Dermis microvascular lymphatic vessel endothelial cell (primary cell): ENCODE data around the gene HSD17B8. TPM values are rescaled to one million over a fixed set of nuclear protein-coding genes. Genes with fewer than 3 reads are reported as not detected.

Experiments
- DNase-seq, 2 donors: peaks; one replicate each; pipeline versions ENCODE4 v3.0.0 to v3.0.0-alpha.2; 2010; ENCODE audit warnings: low read depth in 2 of 2
- total RNA-seq: library from RNA; depleted of rRNA; stranded (reverse); fragments of >200 nt; gene quantifications from 2 replicates; pipeline ENCODE4 v1.2.1, GENCODE V29; 2014

Gene HSD17B8
- total RNA-seq, result 7.7 and 11.5 TPM in 2 replicates

- DNase-seq, result peak; percentile 74 to 93
Measured at GRCh38 chr6:33204415-33205190, at the start of gene HSD17B8. HSD17B8 (plus strand) TSS chr6:33204655; CDS start chr6:33204669, 14 bp downstream.

- DNase-seq, result no peak
Measured at GRCh38 chr6:33156561-33156960, 47.9 kb upstream of the HSD17B8 start.

- DNase-seq, result no peak
Measured at GRCh38 chr6:33156964-33157363, 47.5 kb upstream of the HSD17B8 start.

- no peak for DNase-seq
Measured at GRCh38 chr6:33160096-33160495, 44.4 kb upstream of the HSD17B8 start.

- no peak for DNase-seq
Measured at GRCh38 chr6:33160728-33161344, 43.6 kb upstream of the HSD17B8 start.

DNA sequence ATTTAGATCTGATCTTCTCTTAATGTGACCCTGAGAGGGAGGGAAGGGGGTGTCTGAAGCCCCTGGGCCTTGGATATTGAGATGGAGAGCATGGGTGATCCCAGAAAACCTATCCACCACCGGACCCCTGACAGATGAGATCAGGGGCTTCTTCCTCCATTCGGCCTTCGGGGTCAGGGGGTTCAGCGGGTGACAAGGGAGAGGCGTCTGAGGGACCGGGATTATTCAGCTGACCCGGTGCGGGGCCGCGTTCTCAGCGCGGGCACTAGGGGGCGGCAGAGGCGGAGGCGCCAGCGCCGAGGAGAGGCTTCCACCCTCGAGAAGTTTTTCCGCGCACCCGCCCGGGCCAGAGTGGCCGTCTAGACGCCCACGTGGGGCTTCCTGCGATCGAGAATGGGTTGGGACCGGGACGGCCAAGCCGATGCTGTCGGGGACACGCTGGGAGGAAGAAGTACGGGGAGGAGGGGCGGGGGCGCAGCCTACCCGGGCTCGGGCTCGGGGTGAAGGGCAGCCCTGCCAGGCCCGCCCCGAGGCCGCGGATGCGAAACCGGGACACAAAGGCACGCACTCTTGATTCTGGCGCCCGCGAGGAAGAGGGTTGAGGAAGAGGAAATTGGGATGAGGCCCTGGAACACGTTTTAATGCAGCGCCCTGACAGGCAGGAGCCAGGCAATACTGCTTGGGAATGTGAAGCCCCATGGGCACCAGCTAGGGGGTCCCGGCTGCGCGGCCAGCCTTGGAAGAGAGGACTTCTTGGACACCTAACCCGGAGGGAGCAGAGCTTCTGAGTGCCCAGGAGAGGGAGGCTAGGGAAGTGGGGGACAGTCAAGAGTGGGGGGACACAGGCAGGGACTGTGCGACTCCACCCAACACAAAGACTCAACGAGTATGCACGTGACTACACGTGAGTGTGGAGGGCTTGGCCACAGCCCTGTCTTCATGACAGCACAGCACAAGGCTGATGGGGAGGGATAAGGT, 42.8 kb upstream of the HSD17B8 start:
- peak; percentile 6 to 56 for DNase-seq

- DNase-seq, result no peak
Measured at GRCh38 chr6:33163540-33163939, 40.9 kb upstream of the HSD17B8 start.

- no peak for DNase-seq
Measured at GRCh38 chr6:33164176-33164575, 40.3 kb upstream of the HSD17B8 start.

DNA sequence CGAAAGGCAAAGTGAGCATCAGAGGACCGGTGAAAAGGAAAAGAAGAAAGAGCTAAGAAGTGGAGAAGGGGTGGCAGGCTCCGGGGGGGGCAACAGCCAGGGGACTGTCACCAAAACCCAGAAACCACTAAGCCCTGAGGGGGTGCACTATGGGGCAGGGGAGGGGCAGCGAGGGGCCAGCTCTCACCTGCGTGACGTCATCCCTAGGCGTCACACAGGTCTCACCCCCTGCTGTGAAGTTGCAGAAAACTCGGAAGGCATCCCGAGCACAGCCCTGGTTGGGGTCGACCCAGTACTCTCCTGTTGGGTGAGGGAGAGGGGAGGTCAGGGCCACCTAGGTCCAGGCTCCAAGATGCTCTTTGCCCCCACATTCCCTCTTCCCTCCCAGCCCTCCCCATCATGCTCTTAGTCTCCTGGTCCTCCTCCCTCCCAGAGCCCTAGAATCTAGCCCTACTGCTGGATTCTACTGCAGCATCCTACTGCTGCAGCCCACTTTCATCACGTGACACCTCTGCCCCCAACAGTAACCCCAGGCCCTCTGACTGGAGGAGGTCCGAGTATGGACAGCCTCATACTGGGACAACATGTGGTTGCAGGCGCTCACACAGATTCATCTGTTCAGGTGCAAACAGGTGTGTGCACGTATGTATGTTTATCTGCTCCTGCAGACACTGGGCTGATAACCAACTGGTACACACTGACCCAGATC, 39.6 kb upstream of the HSD17B8 start:
- no peak for DNase-seq

DNA sequence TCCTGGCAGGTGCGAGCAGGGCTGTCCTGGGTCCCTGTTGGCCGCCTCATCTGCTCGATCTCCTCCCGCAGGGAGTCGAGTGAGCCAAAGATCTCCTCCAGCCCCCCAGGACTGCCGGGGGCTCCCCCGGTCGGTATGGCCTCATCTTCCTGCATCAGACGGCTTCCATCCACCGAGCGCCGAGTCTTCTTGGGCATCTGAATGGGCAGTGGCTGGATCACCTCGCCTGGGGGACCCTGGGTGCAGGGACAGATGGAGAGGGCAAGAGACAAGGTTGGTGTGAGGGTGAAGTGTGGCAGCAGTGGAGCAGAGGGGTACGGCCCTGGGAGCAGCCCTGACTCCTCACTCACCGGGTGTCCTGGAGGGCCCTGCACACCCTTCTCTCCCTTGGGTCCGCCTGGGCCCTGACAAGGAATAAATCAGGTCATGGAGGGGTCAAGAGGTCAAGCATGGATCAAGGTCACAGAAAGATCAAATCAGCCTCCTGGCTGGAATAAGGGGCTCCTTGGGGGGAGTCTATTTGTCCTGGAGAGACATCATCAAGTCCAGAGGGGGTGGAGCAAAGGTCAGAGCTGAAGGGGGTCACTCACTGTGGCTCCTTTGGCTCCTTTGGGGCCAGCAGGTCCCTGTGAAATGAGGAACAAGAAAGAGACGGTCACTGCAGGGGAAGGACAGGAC, 38.7 kb upstream of the HSD17B8 start:
- DNase-seq, result no peak

GRCh38 chr6:33166363-33166762, 38.1 kb upstream of the HSD17B8 start:
- DNase-seq, result no peak

DNA sequence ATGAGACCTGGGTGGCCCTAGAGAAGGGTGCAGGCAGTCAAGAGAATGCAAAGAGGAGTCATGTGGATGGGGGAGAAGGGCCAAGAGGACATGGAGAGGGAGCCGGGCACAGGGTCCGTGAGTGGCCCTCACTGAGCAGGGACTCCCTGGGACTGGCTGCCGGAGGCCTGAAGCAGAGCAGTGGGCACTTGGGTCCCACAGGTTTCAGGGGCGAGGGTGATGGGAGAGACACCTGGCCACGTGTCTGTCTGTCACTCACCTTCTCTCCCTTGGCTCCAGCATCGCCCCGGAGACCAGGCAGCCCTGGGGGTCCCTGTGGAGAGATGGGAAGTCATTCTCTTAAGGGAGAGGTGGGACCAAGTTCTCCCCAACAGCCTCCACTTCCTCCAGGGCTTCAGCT, 37.6 kb upstream of the HSD17B8 start:
- no peak for DNase-seq

- DNase-seq, result no peak
Measured at GRCh38 chr6:33167374-33168283, 36.8 kb upstream of the HSD17B8 start.

DNA sequence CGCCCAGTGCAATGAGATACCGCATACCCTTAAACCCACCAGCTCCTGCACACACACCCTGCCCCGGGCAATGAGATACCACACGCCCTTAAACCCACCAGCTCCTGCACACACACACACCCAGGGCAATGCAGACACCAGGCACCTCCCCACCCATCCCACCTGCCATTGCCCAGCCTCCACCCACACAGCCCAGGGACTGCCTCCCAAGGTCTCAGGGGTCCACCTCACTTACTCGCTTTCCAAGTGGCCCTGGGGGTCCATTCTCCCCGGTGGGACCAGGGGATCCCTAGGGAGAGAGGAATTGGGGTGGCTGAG, 36.2 kb upstream of the HSD17B8 start:
- no peak for DNase-seq

- no peak for DNase-seq
Measured at GRCh38 chr6:33168639-33169038, 35.8 kb upstream of the HSD17B8 start.

DNA sequence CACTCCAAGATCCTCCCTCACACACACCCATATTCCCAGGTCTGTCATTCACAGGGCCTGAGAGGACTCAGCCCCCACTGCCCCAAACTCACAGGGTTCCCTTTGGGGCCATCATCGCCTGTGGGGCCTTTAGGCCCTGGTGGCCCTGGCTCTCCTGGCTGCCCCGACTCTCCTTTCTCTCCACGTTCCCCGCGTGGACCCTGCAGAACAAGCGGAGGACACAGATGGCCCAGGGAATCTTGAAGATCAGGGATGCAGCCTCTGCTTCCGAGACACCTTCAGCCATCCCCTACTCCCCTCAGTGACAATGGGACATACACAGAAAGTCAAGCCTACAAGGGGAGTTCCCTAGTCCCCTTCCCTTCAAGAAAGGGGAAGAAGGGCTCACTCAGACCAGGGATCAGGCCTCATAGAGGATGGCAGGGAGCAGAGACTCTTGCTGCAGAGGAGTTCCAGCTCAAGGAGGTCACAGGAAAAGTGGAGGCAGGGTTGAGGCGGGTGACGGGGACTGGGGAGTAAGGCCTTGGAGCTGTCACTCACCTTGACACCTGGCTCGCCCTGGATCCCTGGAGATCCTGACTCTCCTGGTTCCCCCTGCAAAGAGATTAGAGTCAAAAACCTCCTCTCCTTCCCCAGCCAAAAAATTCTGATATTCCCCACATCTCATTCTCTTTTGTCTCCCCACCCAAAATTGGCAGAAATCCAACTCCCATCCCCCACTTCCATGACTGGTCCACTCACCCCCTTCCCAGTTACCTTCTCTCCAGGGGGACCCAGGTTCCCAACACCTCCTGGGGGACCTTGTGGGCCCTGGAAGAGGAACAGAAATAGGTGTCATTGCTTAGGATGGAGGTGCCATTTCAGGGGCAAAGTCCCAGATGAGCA, 34.9 kb upstream of the HSD17B8 start:
- DNase-seq, result no peak

- DNase-seq, result no peak
Measured at GRCh38 chr6:33170176-33171015, 34.1 kb upstream of the HSD17B8 start.
